ENCODE measurements around the gene RBCK1. TPM values are rescaled to one million over a fixed set of nuclear protein-coding genes. Genes with fewer than 3 reads are reported as not detected.

Gene RBCK1
- total and polyA plus RNA-seq, 9 of the 15 experiments (the other 6 are each of a cell fraction or from before 2014, with no cell fraction given) = 5.9 to 59.3 (median 26.5) TPM

DNA sequence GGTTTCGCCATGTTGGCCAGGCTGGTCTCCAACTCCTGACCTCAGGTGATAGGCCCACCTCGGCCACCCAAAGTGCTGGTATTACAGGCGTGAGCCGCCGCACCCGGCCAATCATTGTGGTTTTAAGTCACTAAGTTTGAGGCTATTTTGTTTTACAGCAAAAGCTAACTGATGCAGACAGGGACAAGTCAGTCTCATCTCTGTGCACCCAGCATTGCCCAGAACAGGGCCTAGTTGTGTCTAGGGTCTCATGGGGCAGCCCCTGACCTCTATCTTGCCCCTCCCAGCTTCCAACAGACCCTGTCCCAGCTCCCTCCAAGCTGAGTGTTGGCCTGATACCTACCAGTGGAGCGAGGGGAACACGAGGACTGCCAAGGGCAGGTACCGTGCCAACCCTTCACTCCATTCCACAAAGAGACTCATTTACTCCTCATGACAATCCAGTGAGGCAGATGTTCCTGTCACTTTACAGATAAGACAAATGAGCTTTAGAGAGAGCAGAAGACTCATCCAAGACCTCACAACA lies 8.9 kb upstream of the RBCK1 start (continued):
- TF ChIP-seq, protein P1, sequence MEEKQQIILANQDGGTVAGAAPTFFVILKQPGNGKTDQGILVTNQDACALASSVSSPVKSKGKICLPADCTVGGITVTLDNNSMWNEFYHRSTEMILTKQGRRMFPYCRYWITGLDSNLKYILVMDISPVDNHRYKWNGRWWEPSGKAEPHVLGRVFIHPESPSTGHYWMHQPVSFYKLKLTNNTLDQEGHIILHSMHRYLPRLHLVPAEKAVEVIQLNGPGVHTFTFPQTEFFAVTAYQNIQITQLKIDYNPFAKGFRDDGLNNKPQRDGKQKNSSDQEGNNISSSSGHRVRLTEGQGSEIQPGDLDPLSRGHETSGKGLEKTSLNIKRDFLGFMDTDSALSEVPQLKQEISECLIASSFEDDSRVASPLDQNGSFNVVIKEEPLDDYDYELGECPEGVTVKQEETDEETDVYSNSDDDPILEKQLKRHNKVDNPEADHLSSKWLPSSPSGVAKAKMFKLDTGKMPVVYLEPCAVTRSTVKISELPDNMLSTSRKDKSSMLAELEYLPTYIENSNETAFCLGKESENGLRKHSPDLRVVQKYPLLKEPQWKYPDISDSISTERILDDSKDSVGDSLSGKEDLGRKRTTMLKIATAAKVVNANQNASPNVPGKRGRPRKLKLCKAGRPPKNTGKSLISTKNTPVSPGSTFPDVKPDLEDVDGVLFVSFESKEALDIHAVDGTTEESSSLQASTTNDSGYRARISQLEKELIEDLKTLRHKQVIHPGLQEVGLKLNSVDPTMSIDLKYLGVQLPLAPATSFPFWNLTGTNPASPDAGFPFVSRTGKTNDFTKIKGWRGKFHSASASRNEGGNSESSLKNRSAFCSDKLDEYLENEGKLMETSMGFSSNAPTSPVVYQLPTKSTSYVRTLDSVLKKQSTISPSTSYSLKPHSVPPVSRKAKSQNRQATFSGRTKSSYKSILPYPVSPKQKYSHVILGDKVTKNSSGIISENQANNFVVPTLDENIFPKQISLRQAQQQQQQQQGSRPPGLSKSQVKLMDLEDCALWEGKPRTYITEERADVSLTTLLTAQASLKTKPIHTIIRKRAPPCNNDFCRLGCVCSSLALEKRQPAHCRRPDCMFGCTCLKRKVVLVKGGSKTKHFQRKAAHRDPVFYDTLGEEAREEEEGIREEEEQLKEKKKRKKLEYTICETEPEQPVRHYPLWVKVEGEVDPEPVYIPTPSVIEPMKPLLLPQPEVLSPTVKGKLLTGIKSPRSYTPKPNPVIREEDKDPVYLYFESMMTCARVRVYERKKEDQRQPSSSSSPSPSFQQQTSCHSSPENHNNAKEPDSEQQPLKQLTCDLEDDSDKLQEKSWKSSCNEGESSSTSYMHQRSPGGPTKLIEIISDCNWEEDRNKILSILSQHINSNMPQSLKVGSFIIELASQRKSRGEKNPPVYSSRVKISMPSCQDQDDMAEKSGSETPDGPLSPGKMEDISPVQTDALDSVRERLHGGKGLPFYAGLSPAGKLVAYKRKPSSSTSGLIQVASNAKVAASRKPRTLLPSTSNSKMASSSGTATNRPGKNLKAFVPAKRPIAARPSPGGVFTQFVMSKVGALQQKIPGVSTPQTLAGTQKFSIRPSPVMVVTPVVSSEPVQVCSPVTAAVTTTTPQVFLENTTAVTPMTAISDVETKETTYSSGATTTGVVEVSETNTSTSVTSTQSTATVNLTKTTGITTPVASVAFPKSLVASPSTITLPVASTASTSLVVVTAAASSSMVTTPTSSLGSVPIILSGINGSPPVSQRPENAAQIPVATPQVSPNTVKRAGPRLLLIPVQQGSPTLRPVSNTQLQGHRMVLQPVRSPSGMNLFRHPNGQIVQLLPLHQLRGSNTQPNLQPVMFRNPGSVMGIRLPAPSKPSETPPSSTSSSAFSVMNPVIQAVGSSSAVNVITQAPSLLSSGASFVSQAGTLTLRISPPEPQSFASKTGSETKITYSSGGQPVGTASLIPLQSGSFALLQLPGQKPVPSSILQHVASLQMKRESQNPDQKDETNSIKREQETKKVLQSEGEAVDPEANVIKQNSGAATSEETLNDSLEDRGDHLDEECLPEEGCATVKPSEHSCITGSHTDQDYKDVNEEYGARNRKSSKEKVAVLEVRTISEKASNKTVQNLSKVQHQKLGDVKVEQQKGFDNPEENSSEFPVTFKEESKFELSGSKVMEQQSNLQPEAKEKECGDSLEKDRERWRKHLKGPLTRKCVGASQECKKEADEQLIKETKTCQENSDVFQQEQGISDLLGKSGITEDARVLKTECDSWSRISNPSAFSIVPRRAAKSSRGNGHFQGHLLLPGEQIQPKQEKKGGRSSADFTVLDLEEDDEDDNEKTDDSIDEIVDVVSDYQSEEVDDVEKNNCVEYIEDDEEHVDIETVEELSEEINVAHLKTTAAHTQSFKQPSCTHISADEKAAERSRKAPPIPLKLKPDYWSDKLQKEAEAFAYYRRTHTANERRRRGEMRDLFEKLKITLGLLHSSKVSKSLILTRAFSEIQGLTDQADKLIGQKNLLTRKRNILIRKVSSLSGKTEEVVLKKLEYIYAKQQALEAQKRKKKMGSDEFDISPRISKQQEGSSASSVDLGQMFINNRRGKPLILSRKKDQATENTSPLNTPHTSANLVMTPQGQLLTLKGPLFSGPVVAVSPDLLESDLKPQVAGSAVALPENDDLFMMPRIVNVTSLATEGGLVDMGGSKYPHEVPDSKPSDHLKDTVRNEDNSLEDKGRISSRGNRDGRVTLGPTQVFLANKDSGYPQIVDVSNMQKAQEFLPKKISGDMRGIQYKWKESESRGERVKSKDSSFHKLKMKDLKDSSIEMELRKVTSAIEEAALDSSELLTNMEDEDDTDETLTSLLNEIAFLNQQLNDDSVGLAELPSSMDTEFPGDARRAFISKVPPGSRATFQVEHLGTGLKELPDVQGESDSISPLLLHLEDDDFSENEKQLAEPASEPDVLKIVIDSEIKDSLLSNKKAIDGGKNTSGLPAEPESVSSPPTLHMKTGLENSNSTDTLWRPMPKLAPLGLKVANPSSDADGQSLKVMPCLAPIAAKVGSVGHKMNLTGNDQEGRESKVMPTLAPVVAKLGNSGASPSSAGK (IDR thresholded peaks at IDR 0.05) = peak; percentile 25; the same call in 1 of the 2 replicates
- peak; percentile 62; the same call in 1 of the 2 replicates for TF ChIP-seq CTBP1 (IDR thresholded peaks at IDR 0.05; ENCODE audit: borderline replicate concordance)
- peak; percentile 92 for TF ChIP-seq ZNF12 (CRISPR knock-in tag; IDR thresholded peaks at IDR 0.05)
- peak; percentile 36; the same call in 1 of the 2 replicates for TF ChIP-seq L3MBTL2 (IDR thresholded peaks at IDR 0.05)
- TF ChIP-seq SPI1 (IDR thresholded peaks at IDR 0.05; ENCODE audit: borderline replicate concordance, low read depth, low read length) = no peak
- peak; percentile 86 for TF ChIP-seq MEIS2 (IDR thresholded peaks at IDR 0.05; ENCODE audit: partially characterized antibody)
- peak; percentile 45; the same call in 1 of the 2 replicates for TF ChIP-seq CBFA2T3 (IDR thresholded peaks at IDR 0.05)
- TF ChIP-seq TCF3 (CRISPR knock-in tag; IDR thresholded peaks at IDR 0.05) = peak; percentile 72
- peak; percentile 36; the same call in 1 of the 2 replicates for TF ChIP-seq SMAD4 (CRISPR knock-in tag; conservative IDR thresholded peaks at IDR 0.05)
- peak; percentile 70 for TF ChIP-seq SOX6 (IDR thresholded peaks at IDR 0.05)
- no peak for TF ChIP-seq MED1 (CRISPR knock-in tag; IDR thresholded peaks at IDR 0.05; ENCODE audit: borderline replicate concordance)
- peak; percentile 72 for TF ChIP-seq POLR2G (IDR thresholded peaks at IDR 0.05; ENCODE audit: low read depth, low read length)
- TF ChIP-seq DPF2 (IDR thresholded peaks at IDR 0.05) = no peak
- peak; percentile 97 for TF ChIP-seq MECOM (CRISPR knock-in tag; IDR thresholded peaks at IDR 0.05)
- 0 out of 2 replicates have a peak, but pooled peaks have one; percentile 19 for TF ChIP-seq ZNF511 (CRISPR knock-in tag; IDR thresholded peaks at IDR 0.05)
- peak; percentile 71 for TF ChIP-seq ARID1B (IDR thresholded peaks at IDR 0.05)
